BE2C (cell line): ENCODE results near the gene S100A9.
A peak's percentile ranks its signal among the peaks of the same experiment; 100 is the strongest.

Experiments
- DNase-seq: peaks from one replicate; pipeline ENCODE4 v3.0.0-alpha.2; 2020
- H3K27me3 ChIP-seq: fragments of 250-450 bp; sonication (Bioruptor Pico); 2 replicates; pipeline ENCODE4 v1.5.1; 2020; ENCODE audit warnings: mild to moderate bottlenecking
- H3K36me3 ChIP-seq: fragments of 250-450 bp; sonication (Bioruptor Pico); 2 replicates; pipeline ENCODE4 v1.5.1; 2020; ENCODE audit warnings: mild to moderate bottlenecking
- H3K4me1 ChIP-seq: fragments of 250-450 bp; sonication (Bioruptor Pico); 2 replicates; pipeline ENCODE4 v1.5.1; 2020
- H3K4me3 ChIP-seq: 2 replicates; pipeline ENCODE4 v1.5.1; 2011; ENCODE audit warnings: low read depth, low read length
- H3K9me3 ChIP-seq: fragments of 250-450 bp; sonication (Bioruptor Pico); 2 replicates; pipeline ENCODE4 v1.5.1; 2020
- CTCF ChIP-seq: IDR thresholded peaks from 2 replicates; pipeline ENCODE4 v1.5.1; 2012; ENCODE audit warnings: mild to moderate bottlenecking, low read depth, low read length

The S100A9 gene

GRCh38 chr1:153354515-153355193 lies 3.0 kb upstream of the S100A9 start:
- no peak for DNase-seq
- Histone ChIP-seq H3K36me3 (no peaks in the 10 kb centered on the region), H3K4me1 (no peaks in the 10 kb centered on the region), H3K27me3 (peaks cover 15% of the 10 kb centered on the region), H3K9me3 (no peaks in the 10 kb centered on the region), H3K4me3 (no peak overlapping the region)
- TF ChIP-seq CTCF: 0 out of 2 replicates have a peak, but pooled peaks have one; percentile 3

GRCh38 chr1:153355445-153356071 lies 2.1 kb upstream of the S100A9 start:
- peaks cover 10% of the 10 kb centered on the region for H3K27me3 ChIP-seq
- DNase-seq: peak; percentile 82
- no peaks in the 10 kb centered on the region for H3K4me1 ChIP-seq
- no peaks in the 10 kb centered on the region for H3K36me3 ChIP-seq
- no peak overlapping the region for H3K4me3 ChIP-seq
- peak; percentile 80 for TF ChIP-seq CTCF
- H3K9me3 ChIP-seq: no peaks in the 10 kb centered on the region

GRCh38 chr1:153356392-153357075 lies 1.1 kb upstream of the S100A9 start:
- no peaks in the 10 kb centered on the region for H3K9me3 ChIP-seq
- no peak overlapping the region for H3K4me3 ChIP-seq
- H3K27me3 ChIP-seq: peaks cover 1% of the 10 kb centered on the region; the same call in 1 of the 2 replicates
- no peak for DNase-seq
- no peak for TF ChIP-seq CTCF
- no peaks in the 10 kb centered on the region for H3K4me1 ChIP-seq
- H3K36me3 ChIP-seq: no peaks in the 10 kb centered on the region

GRCh38 chr1:153357076-153357852 lies 390 bp upstream of the S100A9 start:
- Histone ChIP-seq H3K4me3 (no peak overlapping the region), H3K4me1 (no peaks in the 10 kb centered on the region), H3K9me3 (no peaks in the 10 kb centered on the region), H3K27me3 (no peaks in the 10 kb centered on the region), H3K36me3 (no peaks in the 10 kb centered on the region)
- DNase-seq: no peak
- no peak for TF ChIP-seq CTCF

- Histone ChIP-seq H3K9me3 (no peaks in the 10 kb centered on the region), H3K36me3 (no peaks in the 10 kb centered on the region), H3K27me3 (no peaks in the 10 kb centered on the region), H3K4me3 (no peak overlapping the region), H3K4me1 (no peaks in the 10 kb centered on the region)
- no peak for DNase-seq
- TF ChIP-seq CTCF: no peak
These were observed 979 bp downstream of the S100A9 start for GRCh38 chr1:153358691-153358975.
